DMS79 treated with DMSO at 0.1 percent for 48 hours (cell line): ENCODE measurements around the gene IPO13.
A peak's percentile ranks its signal among the peaks of the same experiment; 100 is the strongest.

Source experiments
- DNase-seq: peaks from one replicate; lab custom pipeline; 2025; lab: John Stamatoyannopoulos, UW

Gene IPO13

GRCh38 chr1:43949678-43950077 lies 2.9 kb downstream of the IPO13 start:
- DNase-seq: no peak

DNA sequence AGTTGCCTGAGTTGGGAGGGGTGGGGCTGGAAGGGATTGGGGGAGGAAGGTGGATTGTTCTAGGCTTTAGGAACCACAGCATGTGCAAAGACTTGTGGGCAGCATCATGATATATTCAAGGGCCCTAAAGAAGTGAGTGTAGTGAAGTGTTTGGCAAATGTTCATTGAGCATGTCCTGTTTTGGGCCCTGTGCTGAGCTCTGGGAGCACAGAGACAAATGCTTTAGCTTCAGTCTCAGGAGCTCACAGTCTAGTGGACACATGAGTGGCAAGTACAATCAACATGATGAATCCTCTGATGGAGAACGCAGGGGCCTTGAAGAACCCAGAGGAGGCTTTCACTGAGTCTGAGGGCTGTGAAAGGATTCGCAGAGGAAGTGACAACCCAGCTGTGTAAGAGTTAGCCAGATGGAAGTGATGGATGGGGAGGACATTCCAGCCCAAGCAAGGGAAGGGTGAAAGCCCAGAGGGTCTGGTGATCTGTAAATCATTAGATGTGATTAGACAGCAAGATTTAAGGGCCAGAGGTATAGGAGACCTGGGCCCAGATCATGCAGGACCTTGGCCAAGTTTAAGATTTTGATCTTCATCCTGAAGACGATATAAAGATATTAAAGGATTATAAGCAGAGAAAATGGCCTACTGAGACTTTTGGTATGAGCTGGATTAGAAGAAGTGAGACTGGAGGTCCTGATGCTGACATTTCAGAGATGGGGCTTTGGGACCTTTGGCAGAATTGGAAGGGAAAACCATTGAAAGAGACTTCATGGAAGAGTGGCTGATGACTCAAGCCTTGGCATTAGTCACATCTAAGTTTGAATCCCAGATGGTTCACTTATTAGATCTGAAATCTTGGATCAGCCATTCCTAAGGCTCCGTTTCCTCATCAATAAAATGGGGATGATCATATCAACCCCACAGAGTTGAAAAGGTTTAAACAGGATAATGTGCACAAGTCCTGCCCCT lies 4.6 kb downstream of the IPO13 start:
- peak; percentile 58 for DNase-seq

DNA sequence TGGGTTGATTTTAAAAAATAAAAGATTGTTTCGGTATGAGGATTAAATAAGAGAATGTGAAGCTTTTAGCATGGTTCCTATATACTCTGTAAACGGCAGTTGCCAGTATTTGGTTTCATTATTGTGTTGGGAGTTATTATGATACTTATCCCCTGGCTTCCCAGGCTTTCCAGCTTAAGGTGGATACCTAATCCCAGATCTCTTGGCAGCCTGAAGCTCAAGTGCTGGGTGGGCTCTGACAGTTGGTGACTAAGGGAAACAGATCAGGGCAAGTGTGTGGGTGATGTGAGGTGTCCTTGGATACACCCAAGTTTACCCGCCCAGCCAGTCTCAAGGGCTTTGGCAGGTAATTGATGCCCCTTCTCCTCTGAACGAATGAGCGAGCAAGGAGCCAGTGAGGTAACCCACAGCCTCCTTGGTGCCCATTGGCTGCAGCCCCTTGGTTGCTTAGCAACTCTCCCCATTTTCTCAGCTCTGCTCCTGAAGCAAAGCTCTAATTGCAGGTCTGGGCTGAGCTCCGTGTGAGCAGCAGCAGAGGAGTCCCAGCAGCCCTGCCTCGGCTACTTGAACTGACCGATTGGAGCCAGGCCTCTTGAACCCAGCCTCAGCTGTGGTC lies 6.1 kb downstream of the IPO13 start:
- DNase-seq: peak; percentile 98

- no peak for DNase-seq
These were observed 6.6 kb downstream of the IPO13 start for GRCh38 chr1:43953361-43953760.

DNA sequence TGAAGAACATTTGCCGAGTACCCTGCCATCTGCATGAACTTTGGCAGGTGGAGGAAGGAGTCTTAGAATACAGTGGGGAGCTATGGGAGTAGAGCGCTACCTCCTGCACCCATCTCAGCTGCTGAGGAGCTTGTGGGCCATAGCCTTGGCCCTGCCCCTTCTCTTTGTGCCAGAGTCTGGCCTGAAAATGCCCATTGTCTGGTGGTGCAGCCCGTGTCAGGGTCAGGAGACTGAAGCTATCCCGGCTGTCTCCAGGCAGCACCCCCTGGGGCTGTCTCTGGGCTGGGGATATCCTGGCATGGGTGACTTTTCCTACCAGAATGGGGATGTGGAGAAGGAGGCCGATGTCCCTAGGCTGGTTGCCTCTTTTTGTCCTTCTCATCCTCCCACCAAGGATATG lies 7.3 kb downstream of the IPO13 start:
- no peak for DNase-seq

DNA sequence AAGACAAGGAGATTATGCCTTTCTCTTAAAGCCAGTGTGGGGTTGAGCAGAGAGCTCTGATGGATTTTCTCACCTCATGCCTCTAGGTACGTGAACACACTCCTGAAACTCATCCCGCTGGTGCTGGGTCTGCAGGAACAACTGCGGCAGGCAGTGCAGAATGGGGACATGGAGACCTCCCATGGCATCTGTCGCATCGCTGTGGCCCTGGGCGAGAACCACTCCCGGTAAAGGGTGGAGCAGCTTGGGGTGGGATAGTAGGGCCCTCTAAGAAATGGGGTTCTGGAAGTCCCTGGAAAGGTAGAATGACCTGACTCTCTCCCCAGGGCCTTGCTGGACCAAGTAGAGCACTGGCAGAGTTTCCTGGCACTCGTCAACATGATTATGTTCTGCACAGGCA lies 9.5 kb downstream of the IPO13 start:
- DNase-seq: no peak

GRCh38 chr1:43957407-43958040 lies 10.8 kb downstream of the IPO13 start:
- DNase-seq: no peak

DNA sequence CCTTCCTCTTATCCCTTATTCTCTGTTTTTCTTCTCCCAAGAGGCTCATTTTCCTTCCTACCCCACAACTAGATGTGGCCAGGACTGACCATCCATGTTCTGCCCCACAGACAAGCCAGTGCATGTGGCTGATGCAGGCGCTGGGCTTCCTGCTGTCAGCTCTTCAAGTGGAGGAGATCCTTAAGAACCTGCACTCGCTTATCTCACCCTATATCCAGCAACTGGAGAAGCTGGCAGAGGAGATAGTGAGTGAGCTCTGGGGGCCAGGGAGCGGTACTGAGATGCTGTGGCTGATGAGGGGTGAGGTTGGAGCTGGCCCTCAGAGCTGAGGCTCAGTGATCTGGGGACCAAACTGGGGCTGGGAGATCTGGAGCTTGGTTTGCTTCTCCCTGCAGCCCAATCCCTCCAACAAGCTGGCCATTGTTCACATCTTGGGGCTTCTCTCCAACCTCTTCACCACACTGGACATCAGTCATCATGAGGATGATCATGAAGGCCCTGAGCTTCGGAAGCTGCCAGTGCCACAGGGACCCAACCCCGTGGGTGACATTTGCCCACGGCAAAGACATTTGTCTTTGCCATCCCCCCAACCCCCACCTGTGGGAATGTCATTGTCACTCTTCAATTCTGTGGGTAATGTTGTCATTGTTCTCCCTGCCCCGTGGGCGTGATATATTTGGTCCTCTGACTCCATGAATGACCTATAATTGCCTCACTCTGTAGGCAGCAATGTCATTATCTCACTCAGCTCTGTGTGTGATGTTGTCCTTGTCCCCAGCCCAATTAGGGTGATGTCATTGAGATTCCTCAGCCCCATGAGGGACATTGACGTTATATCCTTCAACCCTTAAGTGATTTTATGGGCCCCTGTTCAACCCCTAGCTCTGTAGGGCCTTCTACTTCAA lies 11.9 kb downstream of the IPO13 start:
- no peak for DNase-seq

DNA sequence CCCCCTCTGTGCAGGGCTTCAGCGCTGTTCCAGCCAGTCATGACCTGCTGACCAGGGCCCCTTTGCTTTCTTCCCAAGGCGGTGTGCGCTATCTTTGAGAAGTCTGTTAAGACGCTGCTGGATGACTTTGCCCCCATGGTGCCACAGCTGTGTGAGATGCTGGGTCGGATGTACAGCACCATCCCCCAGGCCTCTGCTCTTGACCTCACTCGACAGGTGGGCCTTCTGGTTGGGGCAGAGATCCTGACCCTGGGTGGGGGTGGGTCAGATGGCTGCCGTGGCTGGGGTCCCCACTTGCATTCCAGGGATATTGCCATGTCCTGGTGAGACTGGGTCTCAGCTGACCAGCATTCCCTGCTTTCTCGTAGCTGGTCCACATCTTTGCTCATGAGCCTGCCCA lies 14.0 kb downstream of the IPO13 start:
- DNase-seq: no peak

GRCh38 chr1:43961692-43962091 lies 14.9 kb downstream of the IPO13 start:
- no peak for DNase-seq

DNA sequence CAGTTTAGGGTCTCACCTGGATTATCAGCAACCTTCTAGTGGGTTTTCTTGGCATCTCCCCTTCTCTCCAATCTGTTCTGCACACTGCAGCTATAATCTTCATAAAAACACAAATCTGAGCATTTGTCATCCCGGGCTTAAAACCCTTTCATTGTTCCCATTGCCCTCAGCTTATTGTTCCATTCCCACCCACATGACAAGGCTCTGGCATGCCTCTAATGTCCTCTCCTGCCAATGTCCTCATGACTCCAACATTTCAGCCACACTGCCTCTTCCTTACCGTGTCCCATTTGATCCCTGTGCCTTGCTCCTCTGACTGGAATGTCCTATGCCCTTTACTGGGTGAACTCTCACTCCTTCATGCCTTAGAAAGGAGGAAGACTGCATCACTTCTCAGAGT lies 15.6 kb downstream of the IPO13 start:
- no peak for DNase-seq

DNA sequence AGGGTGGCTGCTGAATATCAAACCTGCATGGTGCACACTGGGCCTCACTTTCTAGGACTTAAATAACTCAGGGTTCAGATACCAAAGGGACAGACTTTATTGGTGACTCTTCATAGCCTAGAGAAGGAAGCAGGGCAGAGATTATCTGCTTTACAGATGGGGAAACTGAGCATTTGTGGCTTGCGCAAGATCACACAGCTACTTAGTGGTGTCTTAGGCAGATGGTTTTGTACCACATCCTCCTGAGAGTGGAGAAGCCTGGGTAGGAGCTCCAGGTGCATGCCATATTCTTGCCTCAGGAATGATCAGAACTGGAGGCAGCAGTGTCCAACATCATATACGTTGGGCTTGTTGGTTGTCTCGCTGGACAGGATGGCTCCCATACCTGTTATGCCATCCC lies 16.3 kb downstream of the IPO13 start:
- DNase-seq: no peak

DNA sequence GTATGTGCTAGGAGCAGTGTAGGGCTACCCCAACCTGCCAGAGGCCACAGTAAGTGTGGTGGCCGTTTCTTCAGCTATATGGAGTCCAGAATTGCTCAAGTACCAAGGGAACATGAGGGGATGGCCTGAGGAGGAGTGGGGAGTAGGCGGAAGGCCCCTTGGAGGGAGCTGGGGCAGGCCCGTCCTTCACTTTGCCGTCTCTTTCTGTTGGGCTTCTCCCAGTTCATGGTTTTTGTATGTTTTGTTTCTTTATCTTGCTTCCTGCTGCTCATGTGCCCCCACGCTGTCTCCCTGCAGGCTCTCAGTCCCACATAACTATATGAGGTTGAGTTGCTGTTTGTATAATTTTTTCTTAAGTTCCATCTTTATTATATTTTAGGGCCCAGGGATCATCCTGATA lies 17.1 kb downstream of the IPO13 start:
- DNase-seq: no peak

GRCh38 chr1:43965316-43965715 lies 18.6 kb downstream of the IPO13 start:
- DNase-seq: no peak

- no peak for DNase-seq
These were observed 21.7 kb downstream of the IPO13 start for GRCh38 chr1:43968348-43968948.

DNA sequence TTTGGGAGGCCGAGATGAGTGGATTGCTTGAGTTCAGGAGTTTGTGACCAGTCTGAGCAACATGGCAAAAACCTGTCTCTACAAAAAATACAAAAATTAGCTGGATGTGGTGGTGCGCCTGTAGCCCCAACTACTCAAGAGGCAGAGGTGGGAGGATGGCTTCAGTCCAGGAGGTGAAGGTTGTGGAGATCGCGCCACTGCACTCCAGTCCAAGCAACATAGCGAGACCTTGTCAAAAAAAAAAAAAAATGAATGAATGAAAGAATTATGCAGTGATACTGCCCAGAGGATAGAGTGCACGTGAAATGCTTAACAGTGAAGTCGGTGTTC lies 22.6 kb downstream of the IPO13 start:
- DNase-seq: no peak

GRCh38 chr1:43969746-43970466 lies 23.2 kb downstream of the IPO13 start, which contains the start of gene DPH2:
Gene DPH2 (plus strand): TSS chr1:43970010. CDS start chr1:43970176, 166 bp downstream.
- DNase-seq: peak; percentile 96

- DNase-seq: no peak
These were observed 23.8 kb downstream of the IPO13 start for GRCh38 chr1:43970502-43970901.

- no peak for DNase-seq
These were observed 24.2 kb downstream of the IPO13 start for GRCh38 chr1:43970911-43971310.

DNA sequence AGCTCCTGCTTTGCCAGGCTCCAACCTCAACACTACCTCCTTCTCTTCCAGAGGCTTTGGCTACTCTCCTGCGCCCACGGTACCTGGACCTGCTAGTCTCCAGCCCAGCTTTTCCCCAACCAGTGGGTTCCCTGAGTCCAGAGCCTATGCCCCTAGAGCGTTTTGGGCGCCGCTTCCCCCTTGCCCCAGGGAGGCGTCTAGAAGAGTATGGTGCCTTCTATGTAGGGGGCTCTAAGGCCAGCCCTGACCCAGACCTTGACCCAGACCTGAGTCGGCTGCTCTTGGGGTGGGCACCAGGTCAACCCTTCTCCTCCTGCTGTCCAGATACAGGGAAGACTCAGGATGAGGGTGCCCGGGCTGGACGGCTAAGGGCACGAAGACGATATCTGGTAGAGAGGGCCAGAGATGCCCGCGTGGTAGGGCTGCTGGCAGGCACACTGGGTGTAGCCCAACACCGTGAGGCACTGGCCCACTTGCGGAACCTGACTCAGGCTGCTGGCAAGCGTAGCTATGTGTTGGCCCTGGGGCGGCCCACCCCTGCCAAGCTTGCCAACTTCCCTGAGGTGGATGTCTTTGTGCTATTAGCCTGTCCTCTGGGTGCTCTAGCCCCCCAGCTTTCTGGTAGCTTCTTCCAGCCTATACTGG lies 24.7 kb downstream of the IPO13 start:
- DNase-seq: no peak
